OCI-LY1 (cell line): ENCODE measurements around the gene P4HA3.

Experiments
- H2AFZ ChIP-seq: fragments of 200-600 bp; sonication (generic), shearing (Covaris generic); 2 replicates; pipeline ENCODE4 v1.6.0; 2014; ENCODE audit warnings: antibody characterized with exemption, mild to moderate bottlenecking, low read length
- H3F3A ChIP-seq: fragments of 200-600 bp; sonication (generic), shearing (Covaris generic); 2 replicates; pipeline ENCODE4 v1.6.0; 2014; ENCODE audit warnings: mild to moderate bottlenecking, antibody characterized with exemption, low read length, moderate library complexity; ENCODE audit not compliant: insufficient read depth
- H3K27ac ChIP-seq: fragments of 200-600 bp; sonication (generic); 2 replicates; pipeline ENCODE4 v1.5.1; 2014; ENCODE audit warnings: low read length, mixed run types, mild to moderate bottlenecking, low read depth; ENCODE audit not compliant: poor library complexity, severe bottlenecking
- H3K27me3 ChIP-seq: fragments of 200-600 bp; sonication (generic); 2 replicates; pipeline ENCODE4 v1.6.0; 2014; ENCODE audit warnings: antibody characterized with exemption, mild to moderate bottlenecking, low read length, moderate library complexity; ENCODE audit not compliant: insufficient read depth
- H3K36me3 ChIP-seq: fragments of 200-600 bp; sonication (generic); 2 replicates; pipeline ENCODE4 v1.6.1; 2014; ENCODE audit warnings: mild to moderate bottlenecking, antibody characterized with exemption, low read length, moderate library complexity, mixed read lengths; ENCODE audit not compliant: insufficient read depth
- H3K4me1 ChIP-seq: fragments of 200-600 bp; sonication (generic); 2 replicates; pipeline ENCODE4 v1.5.1; 2014; ENCODE audit warnings: mild to moderate bottlenecking, low read length, moderate library complexity; ENCODE audit not compliant: insufficient read depth, severe bottlenecking
- H3K4me2 ChIP-seq: fragments of 200-600 bp; sonication (generic), shearing (Covaris generic); 2 replicates; pipeline ENCODE4 v1.6.1; 2014; ENCODE audit warnings: low read length
- H3K4me3 ChIP-seq: fragments of 200-600 bp; sonication (generic); 2 replicates; pipeline ENCODE4 v1.5.1; 2014; ENCODE audit warnings: low read length, low read depth, mild to moderate bottlenecking, mixed read lengths; ENCODE audit not compliant: poor library complexity, severe bottlenecking
- H3K79me2 ChIP-seq: fragments of 200-600 bp; shearing (Covaris generic); 2 replicates; pipeline ENCODE4 v1.6.1; 2016; ENCODE audit warnings: mixed run types, low read length, mixed read lengths; ENCODE audit not compliant: insufficient read depth
- H3K9ac ChIP-seq: fragments of 200-600 bp; sonication (generic), shearing (Covaris generic); 2 replicates; pipeline ENCODE4 v1.6.1; 2014; ENCODE audit warnings: mild to moderate bottlenecking, low read length, mixed read lengths
- H3K9me2 ChIP-seq: fragments of 200-600 bp; sonication (generic), shearing (Covaris generic); 2 replicates; pipeline ENCODE4 v1.6.1; 2014; ENCODE audit warnings: low read depth, mild to moderate bottlenecking, low read length, mixed read lengths
- H3K9me3 ChIP-seq: fragments of 200-600 bp; shearing (Covaris generic); 2 replicates; pipeline ENCODE4 v1.6.1; 2014; ENCODE audit warnings: low read length, mixed read lengths
- H4K20me1 ChIP-seq: fragments of 200-600 bp; sonication (generic), shearing (Covaris generic); 2 replicates; pipeline ENCODE4 v1.6.0; 2016; ENCODE audit warnings: mild to moderate bottlenecking, low read length; ENCODE audit not compliant: insufficient read depth
- CTCF ChIP-seq: fragments of 200-600 bp; sonication (generic), shearing (Covaris generic); IDR thresholded peaks from 2 replicates; pipeline ENCODE4 v1.5.1; 2017; ENCODE audit warnings: mild to moderate bottlenecking, antibody characterized with exemption, low read length, moderate library complexity, mixed read lengths
- EZH2 ChIP-seq: fragments of 200-600 bp; sonication (generic), shearing (Covaris generic); IDR thresholded peaks from 2 replicates; pipeline ENCODE4 v1.8.0; 2017; ENCODE audit warnings: borderline replicate concordance, mixed run types, mild to moderate bottlenecking, antibody characterized with exemption, low read length, moderate library complexity, mixed read lengths

P4HA3 gene

GRCh38 chr11:74354036-74354435 is 42.6 kb upstream of the P4HA3 start:
- Histone ChIP-seq H3K79me2 (no peaks in the 10 kb centered on the region), H3K36me3 (no peaks in the 10 kb centered on the region), H3K9ac (no peak overlapping the region), H3K9me3 (no peaks in the 10 kb centered on the region), H3K9me2 (no peaks in the 10 kb centered on the region), H2AFZ (no peak overlapping the region), H3K27ac (no peak overlapping the region), H3F3A (no peaks in the 10 kb centered on the region), H3K4me2 (no peak overlapping the region), H3K27me3 (no peaks in the 10 kb centered on the region), H4K20me1 (no peaks in the 10 kb centered on the region), H3K4me1 (no peaks in the 10 kb centered on the region), H3K4me3 (no peak overlapping the region)
- TF ChIP-seq EZH2 (no peak), CTCF (no peak)

GRCh38 chr11:74347381-74347780 is 35.9 kb upstream of the P4HA3 start:
- H3K27me3 ChIP-seq, result no peaks in the 10 kb centered on the region
- H3K36me3 ChIP-seq, result no peaks in the 10 kb centered on the region

GRCh38 chr11:74345420-74345819 is 34.0 kb upstream of the P4HA3 start:
- H2AFZ ChIP-seq, result no peak overlapping the region
- H3K27me3 ChIP-seq, result no peaks in the 10 kb centered on the region
- no peak overlapping the region for H3K27ac ChIP-seq
- H3K36me3 ChIP-seq, result no peaks in the 10 kb centered on the region
- no peaks in the 10 kb centered on the region for H3K9me2 ChIP-seq
- no peak overlapping the region for H3K4me3 ChIP-seq
- no peak overlapping the region for H3K9ac ChIP-seq
- H3F3A ChIP-seq, result no peaks in the 10 kb centered on the region
- H4K20me1 ChIP-seq, result no peaks in the 10 kb centered on the region
- H3K4me2 ChIP-seq, result no peak overlapping the region
- TF ChIP-seq EZH2, result no peak
- TF ChIP-seq CTCF, result no peak
- no peaks in the 10 kb centered on the region for H3K79me2 ChIP-seq
- H3K4me1 ChIP-seq, result no peaks in the 10 kb centered on the region
- no peaks in the 10 kb centered on the region for H3K9me3 ChIP-seq

More at GRCh38 chr11:74347381-74347780, 35.9 kb upstream of the P4HA3 start:
- Histone ChIP-seq H3K4me1 (no peaks in the 10 kb centered on the region), H3K4me3 (no peak overlapping the region), H4K20me1 (no peaks in the 10 kb centered on the region), H3K9ac (no peak overlapping the region), H3K27ac (no peak overlapping the region), H2AFZ (no peak overlapping the region), H3K9me2 (no peaks in the 10 kb centered on the region), H3K79me2 (no peaks in the 10 kb centered on the region), H3F3A (no peaks in the 10 kb centered on the region), H3K4me2 (no peak overlapping the region), H3K9me3 (no peaks in the 10 kb centered on the region)
- TF ChIP-seq CTCF (no peak), EZH2 (no peak)
